MM.1S (cell line): ENCODE results near the gene DUSP1.

Experiments
- EZH2 ChIP-seq: fragments of 300-600 bp; sonication (generic); optimal IDR thresholded peaks from 2 replicates; pipeline ENCODE3; 2017; ENCODE audit warnings: low read depth, mild to moderate bottlenecking, antibody characterized with exemption, low read length, mixed read lengths
- TF ChIP-seq, protein P1 (sequence below): fragments of 300-600 bp; sonication (generic); IDR thresholded peaks from 2 replicates; pipeline ENCODE4 v1.5.1; 2016; ENCODE audit warnings: antibody characterized with exemption, low read length, mixed read lengths

DNA sequence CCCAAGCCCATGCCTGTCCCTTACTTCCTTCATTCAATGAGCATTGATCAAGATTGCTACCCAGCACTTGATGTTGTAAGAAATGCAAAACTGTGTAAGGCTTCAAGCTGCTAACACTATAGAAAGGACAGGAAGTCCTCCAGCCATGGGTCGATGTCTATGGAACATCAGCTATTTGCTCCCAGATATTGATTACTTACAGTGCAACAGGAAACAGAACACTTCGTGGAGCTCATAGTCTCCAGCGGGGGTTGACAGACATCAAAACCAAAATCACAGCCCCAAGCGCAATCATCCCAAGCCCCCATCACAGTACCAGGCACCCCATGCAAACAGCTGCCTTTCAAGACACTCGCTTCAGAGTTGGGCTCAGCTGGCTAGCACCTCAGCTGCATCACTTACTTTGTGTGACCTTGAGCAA is 26.8 kb upstream of the DUSP1 start:
- TF ChIP-seq, protein P1, sequence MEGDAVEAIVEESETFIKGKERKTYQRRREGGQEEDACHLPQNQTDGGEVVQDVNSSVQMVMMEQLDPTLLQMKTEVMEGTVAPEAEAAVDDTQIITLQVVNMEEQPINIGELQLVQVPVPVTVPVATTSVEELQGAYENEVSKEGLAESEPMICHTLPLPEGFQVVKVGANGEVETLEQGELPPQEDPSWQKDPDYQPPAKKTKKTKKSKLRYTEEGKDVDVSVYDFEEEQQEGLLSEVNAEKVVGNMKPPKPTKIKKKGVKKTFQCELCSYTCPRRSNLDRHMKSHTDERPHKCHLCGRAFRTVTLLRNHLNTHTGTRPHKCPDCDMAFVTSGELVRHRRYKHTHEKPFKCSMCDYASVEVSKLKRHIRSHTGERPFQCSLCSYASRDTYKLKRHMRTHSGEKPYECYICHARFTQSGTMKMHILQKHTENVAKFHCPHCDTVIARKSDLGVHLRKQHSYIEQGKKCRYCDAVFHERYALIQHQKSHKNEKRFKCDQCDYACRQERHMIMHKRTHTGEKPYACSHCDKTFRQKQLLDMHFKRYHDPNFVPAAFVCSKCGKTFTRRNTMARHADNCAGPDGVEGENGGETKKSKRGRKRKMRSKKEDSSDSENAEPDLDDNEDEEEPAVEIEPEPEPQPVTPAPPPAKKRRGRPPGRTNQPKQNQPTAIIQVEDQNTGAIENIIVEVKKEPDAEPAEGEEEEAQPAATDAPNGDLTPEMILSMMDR: no peak
- no peak for TF ChIP-seq EZH2
